Small intestine (tissue), 7 donors: Measurements from ENCODE around the gene SLC35B2. TPM values are rescaled to one million over a fixed set of nuclear protein-coding genes. Genes with fewer than 3 reads are reported as not detected.

Experiments used
- DNase-seq, 2 donors: peaks; one replicate each; pipeline versions ENCODE4 v3.0.0 to v3.0.0-alpha.2; 2013
- FAIRE-seq: peaks from 2 replicates; lab custom pipeline; 2012; peaks lifted over from hg19 to GRCh38; lab: Jason Lieb, UNC
- H3K27ac ChIP-seq, 3 donors: one replicate each; pipeline ENCODE4 v1.5.1; 2013; ENCODE audit warnings: low read length in 2 of 3, mild to moderate bottlenecking in 2 of 3, control low read depth in 1 of 3, inconsistent platforms in 1 of 3, low read depth in 1 of 3, moderate library complexity in 1 of 3
- H3K27me3 ChIP-seq, 3 donors: one replicate each; pipeline ENCODE4 v1.6.1; 2013; ENCODE audit warnings: low read length in 3 of 3, inconsistent platforms in 1 of 3; ENCODE audit not compliant: control insufficient read depth in 3 of 3, insufficient read depth in 3 of 3
- H3K36me3 ChIP-seq, 3 donors: one replicate each; pipeline ENCODE4 v1.6.1; 2013; ENCODE audit warnings: low read length in 3 of 3, inconsistent platforms in 1 of 3, low read depth in 1 of 3, mild to moderate bottlenecking in 1 of 3, moderate library complexity in 1 of 3; ENCODE audit not compliant: control insufficient read depth in 3 of 3, insufficient read depth in 2 of 3
- H3K4me1 ChIP-seq, 3 donors: one replicate each; pipeline ENCODE4 v1.6.1; 2013; ENCODE audit warnings: low read length in 2 of 3, inconsistent platforms in 1 of 3, low read depth in 1 of 3, mild to moderate bottlenecking in 1 of 3, moderate library complexity in 1 of 3; ENCODE audit not compliant: control insufficient read depth in 3 of 3, insufficient read depth in 2 of 3
- H3K4me3 ChIP-seq, 3 donors: one replicate each; pipeline ENCODE4 v1.5.1; 2013; ENCODE audit warnings: low read length in 3 of 3, control low read depth in 1 of 3, inconsistent platforms in 1 of 3, low read depth in 1 of 3, mild to moderate bottlenecking in 1 of 3, moderate library complexity in 1 of 3
- H3K9me3 ChIP-seq, 2 donors: one replicate each; pipeline ENCODE4 v1.6.1; 2013; ENCODE audit warnings: low read depth in 1 of 2, low read length in 1 of 2; ENCODE audit not compliant: control insufficient read depth in 2 of 2, insufficient read depth in 1 of 2
- WGBS, 3 donors: extraction: QIAGEN DNeasy Blood & Tissue Kit; methylation state at CpG; one replicate each; pipeline ENCODE4 v1.1.7; 2013; 5-methylcytosine and 5-hydroxymethylcytosine counted together
- polyA plus RNA-seq, 4 donors: library from polyadenylated mRNA; stranded (reverse) in 3 of 4; unstranded in 1 of 4; fragments of 200-250 nt in 3 of 4; fragments of 120-200 nt in 1 of 4; gene quantifications; one replicate each; pipeline versions ENCODE4 v1.2.1 to v1.2.3, GENCODE V29; 2013
- donor health status: healthy with polysubstance abuse.
- donor health status: control.
- donor health status: control.
- donor health status: Bipolar disorder and iron deficiency.
- donor health status: healthy.

SLC35B2 gene
- polyA plus RNA-seq, 4 donors = 6.5 to 41.7 (median 22.3) TPM

- 56 to 67% (median 61%) methylated on average over 6 of the region's 6 CpGs for WGBS, 3 donors
- Histone ChIP-seq H3K4me1 (peaks cover 0 to 20% (median 5%) of the 10 kb centered on the region in 3 donors), H3K36me3 (peaks cover 19 to 53% (median 25%) of the 10 kb centered on the region in 3 donors), H3K4me3 (no peak overlapping the region), H3K27me3 (no peaks in the 10 kb centered on the region), H3K9me3 (no peaks in the 10 kb centered on the region), H3K27ac (no peak overlapping the region)
- FAIRE-seq (no peak), DNase-seq (no peak)
These were observed 7.1 kb downstream of the SLC35B2 start for GRCh38 chr6:44250067-44250717.

DNA sequence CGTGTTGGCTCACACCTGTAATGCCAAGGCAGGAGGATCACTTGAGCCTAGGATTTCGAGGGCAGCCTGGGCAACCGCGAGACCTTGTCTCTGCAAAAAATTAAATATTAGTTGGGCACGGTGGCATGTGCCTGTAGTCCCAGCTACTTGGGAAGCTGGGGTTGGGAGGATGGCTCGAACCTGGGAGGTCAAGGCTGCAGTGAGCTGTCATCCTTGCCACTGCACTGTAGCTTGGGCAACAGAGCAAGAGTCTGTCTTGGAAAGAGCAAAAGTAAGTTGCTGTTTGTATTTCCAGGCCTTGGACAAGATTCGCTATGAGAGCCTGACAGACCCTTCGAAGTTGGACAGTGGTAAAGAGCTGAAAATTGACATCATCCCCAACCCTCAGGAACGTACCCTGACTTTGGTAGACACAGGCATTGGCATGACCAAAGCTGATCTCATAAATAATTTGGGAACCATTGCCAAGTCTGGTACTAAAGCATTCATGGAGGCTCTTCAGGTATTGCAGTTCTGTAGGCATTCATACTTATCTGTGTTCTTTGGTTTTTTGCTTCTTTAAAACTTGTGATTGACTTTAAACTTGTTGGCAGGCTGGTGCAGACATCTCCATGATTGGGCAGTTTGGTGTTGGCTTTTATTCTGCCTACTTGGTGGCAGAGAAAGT lies 8.1 kb downstream of the SLC35B2 start:
- Histone ChIP-seq H3K4me3 (no peak overlapping the region), H3K36me3 (peaks cover 19 to 43% (median 20%) of the 10 kb centered on the region in 3 donors), H3K27me3 (no peaks in the 10 kb centered on the region), H3K9me3 (no peaks in the 10 kb centered on the region), H3K4me1 (peaks cover 0 to 16% (median 5%) of the 10 kb centered on the region in 3 donors), H3K27ac (no peak overlapping the region)
- WGBS, 3 donors = 66 to 73% (median 68%) methylated on average over 9 of the region's 9 CpGs
- FAIRE-seq (no peak), DNase-seq (no peak)

GRCh38 chr6:44248579-44248978 lies 8.7 kb downstream of the SLC35B2 start:
- WGBS, 3 donors = 10 to 26% (median 14%) methylated on average over 1 of the region's 1 CpG
- H3K27me3 ChIP-seq = no peaks in the 10 kb centered on the region
- no peaks in the 10 kb centered on the region for H3K9me3 ChIP-seq
- peaks cover 0 to 16% (median 5%) of the 10 kb centered on the region in 3 donors for H3K4me1 ChIP-seq
- peaks cover 19 to 40% (median 20%) of the 10 kb centered on the region in 3 donors for H3K36me3 ChIP-seq
- no peak overlapping the region for H3K27ac ChIP-seq
- DNase-seq (no peak), FAIRE-seq (no peak)
- H3K4me3 ChIP-seq = peak overlapping the region in 1 of 3 donors; percentile 89

DNA sequence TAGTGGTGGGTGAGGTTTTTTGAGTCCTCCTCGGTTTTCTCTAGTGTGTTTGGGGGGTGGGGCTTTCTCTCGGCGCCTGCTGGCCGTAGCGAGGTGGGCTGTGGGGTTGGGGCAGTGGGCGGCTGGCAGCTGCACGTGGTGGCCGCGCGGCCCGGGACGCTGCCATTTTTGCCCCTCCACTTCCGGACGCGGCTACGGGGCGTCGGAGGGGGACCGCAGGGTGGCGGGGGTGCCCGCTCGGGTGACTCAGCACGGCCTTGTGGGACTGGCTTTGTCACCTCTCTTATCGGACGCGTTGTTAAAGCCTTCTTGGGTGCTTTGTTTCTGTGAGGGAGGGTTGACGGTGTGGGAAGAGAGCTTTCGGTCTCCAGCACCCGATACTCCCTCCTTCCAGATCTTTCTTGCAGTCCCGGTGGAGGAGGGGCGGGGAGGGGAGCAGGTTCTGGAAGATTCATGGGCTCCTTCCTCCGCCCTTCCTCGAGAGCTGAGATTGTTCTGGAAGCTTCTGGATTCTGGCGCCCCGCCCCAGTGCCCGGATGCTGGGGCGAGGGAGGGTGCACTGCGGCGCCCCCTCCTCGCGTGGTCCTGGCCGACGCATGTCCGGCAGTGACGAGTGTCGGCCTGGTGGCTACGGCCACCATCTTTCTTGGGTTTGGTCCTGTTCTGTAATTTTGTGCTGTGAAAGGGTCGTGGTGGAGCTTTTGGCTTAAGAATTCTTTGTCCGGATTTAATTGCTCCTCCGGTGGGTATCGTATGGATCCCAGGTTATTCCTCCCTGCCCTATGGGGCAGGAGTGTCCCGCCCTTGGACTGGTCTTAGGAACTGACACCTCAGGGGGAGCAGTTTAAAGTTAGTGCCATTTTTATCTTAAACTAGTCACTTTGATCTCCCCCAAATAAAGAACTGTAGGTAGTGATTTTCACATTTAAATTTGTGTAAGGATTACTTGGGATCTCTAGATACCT lies 9.7 kb downstream of the SLC35B2 start:
- FAIRE-seq = no peak
- 0% methylated on average over 52 of the region's 52 CpGs for WGBS, 3 donors

DNA sequence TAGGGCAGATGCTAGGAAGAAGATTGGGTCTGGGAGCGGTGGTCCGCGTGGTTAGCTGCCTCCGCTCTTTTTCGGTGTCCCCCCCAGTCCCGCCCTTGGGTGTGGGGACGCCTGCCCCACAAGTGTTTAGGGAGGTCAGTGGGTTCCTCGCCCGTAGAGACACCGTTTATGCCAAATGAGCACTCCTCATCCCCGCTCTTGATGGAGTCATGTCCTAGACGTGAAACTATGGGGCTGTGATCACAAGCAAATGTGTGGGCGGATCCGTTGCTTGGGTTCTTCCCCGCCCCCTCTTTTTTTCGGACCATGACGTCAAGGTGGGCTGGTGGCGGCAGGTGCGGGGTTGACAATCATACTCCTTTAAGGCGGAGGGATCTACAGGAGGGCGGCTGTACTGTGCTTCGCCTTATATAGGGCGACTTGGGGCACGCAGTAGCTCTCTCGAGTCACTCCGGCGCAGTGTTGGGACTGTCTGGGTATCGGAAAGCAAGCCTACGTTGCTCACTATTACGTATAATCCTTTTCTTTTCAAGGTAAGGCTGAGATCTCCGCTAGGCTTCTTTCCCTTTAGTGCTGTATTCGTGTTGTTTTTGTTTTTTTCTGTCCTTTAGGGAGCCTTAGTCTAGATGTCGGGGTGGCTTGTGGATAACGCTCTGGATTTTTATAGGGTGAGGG lies 10.5 kb downstream of the SLC35B2 start, which contains the start of gene HSP90AB1:
Gene HSP90AB1, plus strand, starts transcription at position 439 of the 675 bp plus-strand sequence. CDS start 1,529 bp downstream, outside the sequence.
- WGBS, 3 donors = 0 to 1% (median 1%) methylated on average over 34 of the region's 34 CpGs
- peak within 1 kb of the TSS; percentile 81 to 97 (median 89) for H3K4me3 ChIP-seq
- peak; percentile 97 to 98 for DNase-seq
- no peak for FAIRE-seq
- peaks cover 8 to 23% (median 15%) of the 10 kb centered on the region in 3 donors for H3K36me3 ChIP-seq
- no peaks in the 10 kb centered on the region for H3K27me3 ChIP-seq
- peaks cover 0 to 16% (median 5%) of the 10 kb centered on the region in 3 donors for H3K4me1 ChIP-seq
- peak within 1 kb of the TSS; percentile 72 to 96 (median 96) for H3K27ac ChIP-seq
- H3K9me3 ChIP-seq = no peaks in the 10 kb centered on the region

More for the DNA sequence above, 9.7 kb downstream of the SLC35B2 start:
- peak overlapping the region; percentile 72 to 96 (median 96) for H3K27ac ChIP-seq
- peak; percentile 84 to 89 for DNase-seq
- no peaks in the 10 kb centered on the region for H3K27me3 ChIP-seq
- H3K36me3 ChIP-seq = peaks cover 12 to 30% (median 17%) of the 10 kb centered on the region in 3 donors
- H3K4me1 ChIP-seq = peaks cover 0 to 16% (median 5%) of the 10 kb centered on the region in 3 donors
- H3K9me3 ChIP-seq = no peaks in the 10 kb centered on the region
- H3K4me3 ChIP-seq = peak overlapping the region; percentile 81 to 97 (median 89)

- DNase-seq = peak; percentile 76 to 96
- peaks cover 8 to 16% (median 13%) of the 10 kb centered on the region in 3 donors for H3K36me3 ChIP-seq
- no peaks in the 10 kb centered on the region for H3K9me3 ChIP-seq
- peak overlapping the region; percentile 62 to 89 (median 81) for H3K4me3 ChIP-seq
- H3K4me1 ChIP-seq = peaks cover 0 to 16% (median 5%) of the 10 kb centered on the region in 3 donors
- 1% methylated on average over 55 to 62 of the region's 62 CpGs for WGBS, 3 donors
- H3K27me3 ChIP-seq = no peaks in the 10 kb centered on the region
- FAIRE-seq = no peak
- peak overlapping the region; percentile 72 to 96 (median 96) for H3K27ac ChIP-seq
These were observed 11.2 kb downstream of the SLC35B2 start for GRCh38 chr6:44245912-44246662.

GRCh38 chr6:44245391-44245911 lies 11.9 kb downstream of the SLC35B2 start:
- DNase-seq (no peak), FAIRE-seq (no peak)
- Histone ChIP-seq H3K4me3 (peak overlapping the region in 2 of 3 donors; percentile 81 to 89), H3K4me1 (peaks cover 0 to 16% (median 5%) of the 10 kb centered on the region in 3 donors), H3K9me3 (no peaks in the 10 kb centered on the region), H3K36me3 (peaks cover 3 to 16% (median 6%) of the 10 kb centered on the region in 3 donors), H3K27ac (peak overlapping the region in 2 of 3 donors; percentile 96), H3K27me3 (no peaks in the 10 kb centered on the region)
- 77 to 85% (median 77%) methylated on average over 11 to 12 of the region's 12 CpGs for WGBS, 3 donors
